RWPE2 (cell line): Measurements from ENCODE around the gene ASB4.
A peak's percentile ranks its signal among the peaks of the same experiment; 100 is the strongest.

ENCODE experiments used
- ATAC-seq: fragments of 200-7000 bp; cut with Tn5 transposase; 3 replicates; pipeline ENCODE4 v1.9.1; 2021; ENCODE audit warnings: low read depth
- DNase-seq: peaks from one replicate; pipeline ENCODE4 v3.0.0-alpha.2; 2020; ENCODE audit warnings: low spot score
- H3K27ac ChIP-seq: fragments of 450-650 bp; 2 replicates; pipeline ENCODE4 v1.5.1; 2017; ENCODE audit warnings: mild to moderate bottlenecking; ENCODE audit not compliant: poor library complexity, severe bottlenecking
- H3K27me3 ChIP-seq: fragments of 250-450 bp; sonication (Bioruptor Pico); 2 replicates; pipeline ENCODE4 v1.5.1; 2021; ENCODE audit warnings: mild to moderate bottlenecking, moderate library complexity; ENCODE audit not compliant: insufficient read depth, poor library complexity, severe bottlenecking
- H3K36me3 ChIP-seq: fragments of 250-450 bp; sonication (Bioruptor Pico); 2 replicates; pipeline ENCODE4 v1.5.1; 2020; ENCODE audit warnings: low read depth, mild to moderate bottlenecking, moderate library complexity
- H3K4me1 ChIP-seq: fragments of 250-450 bp; sonication (Bioruptor Pico); 2 replicates; pipeline ENCODE4 v1.5.1; 2021; ENCODE audit warnings: mild to moderate bottlenecking, moderate library complexity; ENCODE audit not compliant: insufficient read depth, poor library complexity, severe bottlenecking
- H3K4me3 ChIP-seq: fragments of 250-450 bp; sonication (Bioruptor Pico); 2 replicates; pipeline ENCODE4 v1.5.1; 2021; ENCODE audit warnings: mild to moderate bottlenecking, moderate library complexity; ENCODE audit not compliant: severe bottlenecking
- H3K9me3 ChIP-seq: fragments of 250-450 bp; sonication (Bioruptor Pico); 2 replicates; pipeline ENCODE4 v1.5.1; 2021; ENCODE audit warnings: mild to moderate bottlenecking, moderate library complexity; ENCODE audit not compliant: severe bottlenecking
- CTCF ChIP-seq: fragments of 450-650 bp; IDR thresholded peaks from one replicate; pipeline ENCODE4 v1.5.1; 2017; ENCODE audit warnings: mild to moderate bottlenecking, moderate library complexity; ENCODE audit not compliant: poor library complexity, severe bottlenecking

The ASB4 gene

GRCh38 chr7:95472581-95473161 is 13.1 kb upstream of the ASB4 start:
- Histone ChIP-seq H3K9me3 (no peaks in the 10 kb centered on the region), H3K4me3 (no peak overlapping the region), H3K4me1 (peaks cover 8% of the 10 kb centered on the region), H3K36me3 (no peaks in the 10 kb centered on the region), H3K27ac (no peak overlapping the region), H3K27me3 (no peaks in the 10 kb centered on the region)
- no peak for ATAC-seq
- TF ChIP-seq CTCF: no peak
- DNase-seq: no peak

- Histone ChIP-seq H3K27ac (no peak overlapping the region), H3K27me3 (no peaks in the 10 kb centered on the region), H3K4me1 (peaks cover 8% of the 10 kb centered on the region), H3K36me3 (no peaks in the 10 kb centered on the region), H3K9me3 (no peaks in the 10 kb centered on the region), H3K4me3 (no peak overlapping the region)
- ATAC-seq (no peak), DNase-seq (no peak)
- TF ChIP-seq CTCF: no peak
These were observed 12.3 kb upstream of the ASB4 start for GRCh38 chr7:95473276-95473985.

GRCh38 chr7:95476072-95476847 is 9.5 kb upstream of the ASB4 start:
- Histone ChIP-seq H3K36me3 (no peaks in the 10 kb centered on the region), H3K27me3 (no peaks in the 10 kb centered on the region), H3K9me3 (no peaks in the 10 kb centered on the region), H3K4me3 (no peak overlapping the region), H3K27ac (no peak overlapping the region), H3K4me1 (no peaks in the 10 kb centered on the region)
- no peak for TF ChIP-seq CTCF
- no peak for ATAC-seq
- DNase-seq: no peak

- ATAC-seq (peak; percentile 70; the same call in 2 of the 3 replicates), DNase-seq (no peak)
These were observed 8.7 kb upstream of the ASB4 start for GRCh38 chr7:95476904-95477594.

More at GRCh38 chr7:95476904-95477594, 8.7 kb upstream of the ASB4 start:
- Histone ChIP-seq H3K27ac (no peak overlapping the region), H3K36me3 (no peaks in the 10 kb centered on the region), H3K9me3 (no peaks in the 10 kb centered on the region), H3K4me3 (no peak overlapping the region), H3K4me1 (no peaks in the 10 kb centered on the region), H3K27me3 (no peaks in the 10 kb centered on the region)
- peak; percentile 86 for TF ChIP-seq CTCF
